Uterus (tissue), 4 donors: Measurements from ENCODE around the gene LRRC52. TPM values are rescaled to one million over a fixed set of nuclear protein-coding genes. Genes with fewer than 3 reads are reported as not detected.

Experiments used
- DNase-seq, 2 donors: peaks; one replicate each; pipeline ENCODE4 v3.0.0-alpha.2; 2019 to 2020
- H3K27ac ChIP-seq, 2 donors: fragments of 200-600 bp; sonication (generic); 1 replicate in 1 of 2; 2 replicates in 1 of 2; pipeline ENCODE4 v1.5.1; 2016 to 2018
- H3K27me3 ChIP-seq, 2 donors: fragments of 200-600 bp; sonication (generic); one replicate each; pipeline ENCODE4 v1.5.1; 2018 to 2019; ENCODE audit warnings: control low read depth in 1 of 2
- H3K36me3 ChIP-seq, 2 donors: fragments of 200-600 bp; sonication (generic); one replicate each; pipeline ENCODE4 v1.5.1; 2019; ENCODE audit warnings: control low read depth in 1 of 2
- H3K4me1 ChIP-seq, 2 donors: fragments of 200-600 bp; sonication (generic); one replicate each; pipeline ENCODE4 v1.5.1; 2018 to 2019; ENCODE audit warnings: control low read depth in 1 of 2
- H3K4me3 ChIP-seq, 2 donors: fragments of 200-600 bp; sonication (generic); 1 replicate in 1 of 2; 2 replicates in 1 of 2; pipeline ENCODE4 v1.5.1; 2018 to 2019; ENCODE audit warnings: mild to moderate bottlenecking in 1 of 2
- H3K9me3 ChIP-seq, 2 donors: fragments of 200-600 bp; sonication (generic); one replicate each; pipeline ENCODE4 v1.5.1; 2019; ENCODE audit warnings: control low read depth in 1 of 2
- CTCF ChIP-seq, 4 experiments: fragments of 200-600 bp in 2 of 4; fragments of 450-650 bp in 2 of 4; sonication (generic) in 2 of 4; IDR thresholded peaks; one replicate each; pipeline ENCODE4 v1.5.1; 2016 to 2019; ENCODE audit warnings: antibody characterized with exemption in 4 of 4, mild to moderate bottlenecking in 2 of 4, moderate library complexity in 1 of 4
- POLR2A ChIP-seq, 2 donors: fragments of 450-650 bp; IDR thresholded peaks; one replicate each; pipeline ENCODE4 v1.6.1; 2016; ENCODE audit warnings: antibody characterized with exemption in 2 of 2, mild to moderate bottlenecking in 1 of 2, moderate library complexity in 1 of 2
- intact Hi-C: fragments of 100-400 bp; cut with DNase I; formaldehyde crosslinking; loops from one replicate; pipeline ENCODE4 v1.15.1; 2023; ENCODE audit warnings: low total_unique reads
- total RNA-seq, 4 donors: library from RNA; depleted of rRNA in 3 of 4; stranded (reverse); fragments of >200 nt in 3 of 4; gene quantifications; one replicate each; pipeline versions ENCODE4 v1.1.0 to v1.2.4, GENCODE V29; 2014 to 2023
- donor health status: DM: yes; HTN: yes; CAD: no.

Gene LRRC52
- total RNA-seq, 4 donors from 2014 or later = not detected

- no peaks in the 10 kb centered on the region for H3K9me3 ChIP-seq
- H3K27me3 ChIP-seq = no peaks in the 10 kb centered on the region
- H3K4me3 ChIP-seq = no peak overlapping the region
- intact Hi-C loops = no loop called here
- TF ChIP-seq POLR2A (IDR thresholded peaks at IDR 0.05) = no peak
- no peak for TF ChIP-seq CTCF (IDR thresholded peaks at IDR 0.05)
- no peaks in the 10 kb centered on the region for H3K4me1 ChIP-seq
- no peaks in the 10 kb centered on the region for H3K36me3 ChIP-seq
- no peak for DNase-seq
- H3K27ac ChIP-seq = no peak overlapping the region
Measured at GRCh38 chr1:165497069-165498013, 46.5 kb upstream of the LRRC52 start.

- Histone ChIP-seq H3K9me3 (no peaks in the 10 kb centered on the region), H3K27me3 (no peaks in the 10 kb centered on the region), H3K4me3 (no peak overlapping the region), H3K27ac (no peak overlapping the region), H3K4me1 (no peaks in the 10 kb centered on the region), H3K36me3 (no peaks in the 10 kb centered on the region)
- TF ChIP-seq POLR2A (IDR thresholded peaks at IDR 0.05) (no peak), CTCF (IDR thresholded peaks at IDR 0.05) (no peak)
- no peak for DNase-seq
- intact Hi-C loops = no loop called here
Measured at GRCh38 chr1:165501330-165501969, 42.4 kb upstream of the LRRC52 start.

- DNase-seq = no peak
- Histone ChIP-seq H3K36me3 (no peaks in the 10 kb centered on the region), H3K27ac (no peak overlapping the region), H3K27me3 (no peaks in the 10 kb centered on the region), H3K4me1 (no peaks in the 10 kb centered on the region), H3K4me3 (no peak overlapping the region), H3K9me3 (no peaks in the 10 kb centered on the region)
- TF ChIP-seq POLR2A (IDR thresholded peaks at IDR 0.05) = no peak
- no peak for TF ChIP-seq CTCF (IDR thresholded peaks at IDR 0.05)
- intact Hi-C loops = no loop called here
Measured at GRCh38 chr1:165501970-165502348, 41.8 kb upstream of the LRRC52 start.

GRCh38 chr1:165507570-165507969 is 36.2 kb upstream of the LRRC52 start:
- Histone ChIP-seq H3K36me3 (no peaks in the 10 kb centered on the region), H3K9me3 (no peaks in the 10 kb centered on the region), H3K27me3 (no peaks in the 10 kb centered on the region), H3K4me3 (no peak overlapping the region), H3K27ac (no peak overlapping the region), H3K4me1 (no peaks in the 10 kb centered on the region)
- TF ChIP-seq CTCF (IDR thresholded peaks at IDR 0.05) (no peak), POLR2A (IDR thresholded peaks at IDR 0.05) (no peak)
- DNase-seq = no peak
- intact Hi-C loops = no loop called here

- no peak for DNase-seq
- Histone ChIP-seq H3K36me3 (no peaks in the 10 kb centered on the region), H3K4me3 (no peak overlapping the region), H3K9me3 (no peaks in the 10 kb centered on the region), H3K27ac (no peak overlapping the region), H3K27me3 (no peaks in the 10 kb centered on the region), H3K4me1 (no peaks in the 10 kb centered on the region)
- intact Hi-C loops = no loop called here
- TF ChIP-seq CTCF (IDR thresholded peaks at IDR 0.05) = no peak
- no peak for TF ChIP-seq POLR2A (IDR thresholded peaks at IDR 0.05)
Measured at GRCh38 chr1:165508291-165508690, 35.5 kb upstream of the LRRC52 start.
